ENCODE measurements around the gene SRSF3. TPM values are rescaled to one million over a fixed set of nuclear protein-coding genes. Genes with fewer than 3 reads are reported as not detected.
"Not testable (repeated sequence)": the region's sequence is repeated elsewhere in the genome, so short reads cannot be mapped to it uniquely, and the experiment has no call there.

Gene SRSF3
- total RNA-seq, 4 donors from 2014 or later: 101 to 156 (median 142) TPM

DNA sequence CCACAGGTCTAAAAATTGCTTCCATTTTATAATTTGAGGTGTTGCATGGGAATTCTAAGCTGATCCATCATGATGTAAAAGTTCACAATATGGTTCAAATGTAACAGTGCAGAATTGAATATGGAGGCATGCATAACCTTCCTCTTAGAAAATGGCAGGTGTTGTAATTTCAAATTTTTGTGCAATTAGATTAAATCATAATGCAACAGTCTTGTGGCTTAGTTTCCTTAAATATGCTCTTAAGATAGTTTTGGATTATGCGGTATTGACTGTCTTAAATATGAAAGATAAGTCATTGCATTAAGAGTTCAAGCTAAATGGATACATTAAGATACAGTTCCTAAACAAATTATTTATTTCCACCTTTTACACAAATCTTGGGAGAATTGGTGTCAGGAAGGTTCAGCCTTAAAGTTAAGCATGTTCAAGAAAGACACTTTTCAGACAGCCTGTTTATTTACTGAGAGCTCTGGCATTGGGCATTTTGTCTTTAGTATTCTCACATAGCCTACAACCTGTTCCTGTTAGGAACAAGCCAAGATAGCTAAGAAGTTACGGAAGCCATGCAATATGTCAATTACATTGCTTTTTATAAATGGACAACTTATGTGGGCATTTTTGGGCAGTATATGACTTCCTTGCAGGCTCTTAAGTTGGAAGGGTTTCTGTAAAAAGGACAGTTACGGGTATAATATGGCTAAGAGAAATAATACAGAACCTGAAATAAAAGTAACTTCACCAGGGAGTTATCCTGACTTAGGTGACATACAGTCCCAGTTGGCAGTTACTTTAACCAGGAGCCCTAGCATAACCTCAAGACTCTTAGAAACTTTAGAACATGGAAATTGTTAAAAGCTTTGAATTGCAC, 9.3 kb downstream of the SRSF3 start:
- peaks cover 3 to 99% (median 19%) of the 10 kb centered on the region in 4 donors for H3K4me1 ChIP-seq
- peaks cover 0 to 91% (median 3%) of the 10 kb centered on the region in 3 donors for H3K36me3 ChIP-seq
- no peak overlapping the region for H3K27ac ChIP-seq
- H3K27me3 ChIP-seq: no peaks in the 10 kb centered on the region
- no peak for DNase-seq
- H3K9me3 ChIP-seq: no peaks in the 10 kb centered on the region
- TF ChIP-seq, protein P1, sequence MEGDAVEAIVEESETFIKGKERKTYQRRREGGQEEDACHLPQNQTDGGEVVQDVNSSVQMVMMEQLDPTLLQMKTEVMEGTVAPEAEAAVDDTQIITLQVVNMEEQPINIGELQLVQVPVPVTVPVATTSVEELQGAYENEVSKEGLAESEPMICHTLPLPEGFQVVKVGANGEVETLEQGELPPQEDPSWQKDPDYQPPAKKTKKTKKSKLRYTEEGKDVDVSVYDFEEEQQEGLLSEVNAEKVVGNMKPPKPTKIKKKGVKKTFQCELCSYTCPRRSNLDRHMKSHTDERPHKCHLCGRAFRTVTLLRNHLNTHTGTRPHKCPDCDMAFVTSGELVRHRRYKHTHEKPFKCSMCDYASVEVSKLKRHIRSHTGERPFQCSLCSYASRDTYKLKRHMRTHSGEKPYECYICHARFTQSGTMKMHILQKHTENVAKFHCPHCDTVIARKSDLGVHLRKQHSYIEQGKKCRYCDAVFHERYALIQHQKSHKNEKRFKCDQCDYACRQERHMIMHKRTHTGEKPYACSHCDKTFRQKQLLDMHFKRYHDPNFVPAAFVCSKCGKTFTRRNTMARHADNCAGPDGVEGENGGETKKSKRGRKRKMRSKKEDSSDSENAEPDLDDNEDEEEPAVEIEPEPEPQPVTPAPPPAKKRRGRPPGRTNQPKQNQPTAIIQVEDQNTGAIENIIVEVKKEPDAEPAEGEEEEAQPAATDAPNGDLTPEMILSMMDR (IDR thresholded peaks at IDR 0.05): no peak
- TF ChIP-seq POLR2A (IDR thresholded peaks at IDR 0.05): no peak
- H3K4me3 ChIP-seq: no peak overlapping the region

DNA sequence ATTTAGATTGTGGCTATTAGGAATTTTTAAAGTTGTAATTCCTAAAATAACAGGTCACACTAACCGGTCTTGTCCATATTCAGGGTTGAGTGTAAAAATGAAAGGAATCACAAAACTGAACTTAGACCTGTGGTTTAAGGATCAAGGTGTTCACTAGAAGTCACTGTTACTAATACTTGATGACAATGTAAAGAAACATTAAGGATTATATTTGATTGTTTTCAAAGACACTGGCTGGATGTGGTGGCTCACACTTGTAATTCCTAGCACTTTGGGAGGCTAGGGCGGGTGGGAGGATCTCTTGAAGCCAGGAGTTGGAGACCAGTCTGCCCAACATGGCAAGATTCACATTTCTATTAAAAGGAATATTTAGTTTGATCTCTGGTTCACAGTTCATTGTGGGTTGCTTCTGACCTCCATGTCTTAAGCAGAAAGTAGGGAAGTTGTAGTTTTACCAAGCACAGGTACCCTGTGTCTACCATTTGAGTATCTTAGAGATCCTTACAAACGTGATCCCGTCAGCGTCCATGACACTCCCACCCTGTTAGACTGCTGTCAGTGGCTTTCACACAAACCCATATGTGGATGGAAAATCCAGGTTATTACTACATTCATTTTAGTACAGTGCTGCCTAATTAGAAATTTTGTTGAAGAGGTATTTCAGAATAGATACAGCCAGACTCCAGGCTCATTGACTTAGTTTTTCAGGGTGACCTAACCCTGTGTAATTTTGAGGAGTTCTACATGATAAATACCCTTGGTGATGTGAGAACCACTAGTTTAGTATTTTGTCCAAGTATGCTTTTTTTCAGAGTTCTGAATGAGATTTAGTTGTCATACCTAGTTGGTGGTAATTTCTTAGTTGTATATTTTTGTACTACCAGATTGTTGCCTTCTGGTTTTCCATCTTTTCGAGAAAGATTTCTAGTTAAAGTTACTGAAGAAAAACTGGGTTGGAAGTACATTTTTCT, 10.2 kb downstream of the SRSF3 start:
- H3K9me3 ChIP-seq: no peaks in the 10 kb centered on the region
- H3K36me3 ChIP-seq: peaks cover 0 to 82% (median 3%) of the 10 kb centered on the region in 3 donors
- peak overlapping the region in 1 of 4 donors; percentile 27 for H3K27ac ChIP-seq
- peaks cover 3 to 95% (median 19%) of the 10 kb centered on the region in 4 donors for H3K4me1 ChIP-seq
- H3K4me3 ChIP-seq: no peak overlapping the region
- DNase-seq: peak in 2 of 3 donors; percentile 5 to 38
- H3K27me3 ChIP-seq: no peaks in the 10 kb centered on the region
- TF ChIP-seq POLR2A (IDR thresholded peaks at IDR 0.05): no peak
- TF ChIP-seq, protein P1 (IDR thresholded peaks at IDR 0.05): no peak

DNA sequence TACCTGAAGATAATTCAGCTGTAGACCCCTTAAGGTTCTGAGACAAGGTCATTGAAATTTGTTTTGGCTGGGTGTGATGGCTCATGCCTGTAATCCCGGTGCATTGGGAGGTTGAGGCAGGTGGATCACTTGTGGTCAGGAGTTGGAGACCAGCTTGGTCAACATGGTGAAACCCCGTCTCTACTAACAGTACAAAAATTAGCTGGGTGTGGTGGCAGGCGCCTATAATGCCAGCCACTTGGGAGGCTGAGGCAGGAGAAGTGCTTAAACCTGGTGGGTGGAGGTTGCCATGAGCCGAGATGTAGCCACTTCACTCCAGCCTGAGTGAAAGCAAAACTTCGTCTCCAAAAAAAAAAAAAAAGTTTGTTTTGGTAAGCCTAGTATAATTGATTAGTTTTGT, 11.0 kb downstream of the SRSF3 start:
- Histone ChIP-seq H3K9me3 (no peaks in the 10 kb centered on the region), H3K4me3 (no peak overlapping the region), H3K36me3 (peaks cover 0 to 74% (median 3%) of the 10 kb centered on the region in 3 donors), H3K27ac (no peak overlapping the region), H3K27me3 (no peaks in the 10 kb centered on the region), H3K4me1 (peaks cover 3 to 93% (median 13%) of the 10 kb centered on the region in 4 donors)
- no peak for TF ChIP-seq POLR2A (IDR thresholded peaks at IDR 0.05)
- TF ChIP-seq, protein P1 (IDR thresholded peaks at IDR 0.05): no peak
- DNase-seq: peak in 1 of 3 donors; percentile 35

DNA sequence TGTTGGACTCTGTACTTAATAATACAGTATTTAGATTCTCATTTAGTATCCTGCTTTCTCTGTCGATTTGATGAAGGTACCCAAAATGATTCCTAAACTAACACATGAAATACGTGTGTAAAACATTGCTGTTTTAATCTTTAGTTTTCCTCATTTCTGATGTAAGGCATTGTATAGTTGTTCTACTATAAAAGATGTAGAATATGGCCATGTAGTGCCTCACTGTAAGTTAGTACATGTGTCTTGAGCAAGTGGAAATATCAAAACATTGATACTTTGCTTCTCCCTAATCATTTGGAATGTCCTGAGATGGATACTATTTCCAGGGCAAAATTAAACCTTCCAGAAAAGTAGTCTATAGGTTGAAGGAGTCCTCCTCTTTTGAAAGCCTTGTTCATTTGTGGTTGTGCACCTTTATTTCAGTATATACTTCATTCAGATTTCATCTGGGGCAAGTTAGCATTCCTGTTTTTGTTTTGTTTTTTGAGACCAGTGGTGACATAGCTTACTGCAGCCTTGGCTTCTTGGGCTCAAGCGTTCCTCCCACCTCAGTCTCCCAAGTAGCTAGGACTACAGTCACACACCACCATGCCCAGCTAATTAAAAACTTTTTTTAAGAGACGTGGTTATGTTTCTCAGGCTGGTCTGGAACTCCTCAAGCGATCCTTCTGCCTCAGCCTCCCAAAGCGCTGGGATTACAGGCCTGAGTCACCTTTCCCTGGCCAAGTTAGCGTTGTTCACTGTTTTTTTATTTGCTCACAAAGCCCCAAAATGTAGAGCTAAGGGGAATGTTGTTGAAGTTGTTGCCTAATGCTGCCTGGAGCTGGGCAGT, 11.6 kb downstream of the SRSF3 start:
- H3K36me3 ChIP-seq: peaks cover 0 to 68% (median 3%) of the 10 kb centered on the region in 3 donors
- TF ChIP-seq, protein P1 (IDR thresholded peaks at IDR 0.05): peak in 3 of 6 experiments; percentile 10 to 33 (median 17)
- no peak for TF ChIP-seq POLR2A (IDR thresholded peaks at IDR 0.05)
- peaks cover 3 to 86% (median 13%) of the 10 kb centered on the region in 4 donors for H3K4me1 ChIP-seq
- no peaks in the 10 kb centered on the region for H3K9me3 ChIP-seq
- H3K4me3 ChIP-seq: no peak overlapping the region
- no peaks in the 10 kb centered on the region for H3K27me3 ChIP-seq
- H3K27ac ChIP-seq: peak overlapping the region in 2 of 4 donors; percentile 16 to 21
- DNase-seq: peak in 1 of 3 donors; percentile 5

DNA sequence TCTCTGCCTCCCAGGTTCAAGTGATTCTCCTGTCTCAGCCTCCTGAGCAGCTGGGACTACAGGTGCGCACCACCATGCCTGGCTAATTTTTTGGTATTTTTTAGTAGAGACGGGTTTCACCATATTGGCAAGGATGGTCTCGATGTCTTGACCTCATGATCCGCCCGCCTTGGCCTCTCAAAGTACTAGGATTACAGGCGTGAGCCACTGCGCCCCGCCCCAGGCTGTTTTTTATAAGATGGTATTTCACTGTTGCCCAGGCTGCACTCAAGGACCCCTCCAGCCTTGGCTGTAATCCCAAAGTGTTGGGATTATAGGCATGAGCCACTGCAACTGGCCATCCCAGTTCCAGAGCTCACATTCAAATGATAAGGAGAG, 13.1 kb downstream of the SRSF3 start:
- DNase-seq: peak in 1 of 3 donors; percentile 44
- H3K4me3 ChIP-seq, H3K27me3 ChIP-seq, H3K9me3 ChIP-seq: not testable (repeated sequence)
- H3K4me1 ChIP-seq: peaks cover 3 to 73% (median 13%) of the 10 kb centered on the region in 4 donors
- peaks cover 0 to 60% (median 3%) of the 10 kb centered on the region in 3 donors for H3K36me3 ChIP-seq
- H3K27ac ChIP-seq: peak overlapping the region in 1 of 4 donors; percentile 74
